MM.1S (cell line): ENCODE measurements around the gene MAPK9.

Experiments used
- EZH2 ChIP-seq: fragments of 300-600 bp; sonication (generic); optimal IDR thresholded peaks from 2 replicates; pipeline ENCODE3; 2017; ENCODE audit warnings: low read depth, mild to moderate bottlenecking, antibody characterized with exemption, low read length, mixed read lengths
- EZH2phosphoT487 ChIP-seq: fragments of 300-600 bp; sonication (generic); IDR thresholded peaks from 2 replicates; pipeline ENCODE4 v1.6.1; 2018; ENCODE audit warnings: antibody characterized with exemption, low read length
- TF ChIP-seq, protein P1 (sequence below): fragments of 300-600 bp; sonication (generic); IDR thresholded peaks from 2 replicates; pipeline ENCODE4 v1.5.1; 2016; ENCODE audit warnings: antibody characterized with exemption, low read length, mixed read lengths

DNA sequence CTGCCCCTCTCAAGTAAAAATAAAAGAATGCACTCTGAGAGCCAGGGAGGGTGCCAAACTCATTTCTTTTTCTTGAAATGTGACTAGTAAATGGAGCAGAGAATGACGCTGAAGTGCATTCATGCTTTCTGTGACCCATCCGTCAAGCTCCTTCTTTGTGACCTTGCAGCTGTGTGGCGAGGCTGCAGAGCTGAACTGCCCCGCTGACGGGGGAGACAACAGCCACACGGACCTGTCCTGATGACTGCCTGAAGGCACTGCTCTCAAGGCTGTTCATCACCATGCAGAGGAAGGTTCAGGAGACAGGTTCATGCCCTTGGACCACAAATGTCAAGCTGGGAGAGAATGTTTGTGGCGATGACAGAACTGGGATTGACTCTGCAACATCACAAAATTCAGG lies 61.9 kb downstream of the MAPK9 start:
- TF ChIP-seq, protein P1, sequence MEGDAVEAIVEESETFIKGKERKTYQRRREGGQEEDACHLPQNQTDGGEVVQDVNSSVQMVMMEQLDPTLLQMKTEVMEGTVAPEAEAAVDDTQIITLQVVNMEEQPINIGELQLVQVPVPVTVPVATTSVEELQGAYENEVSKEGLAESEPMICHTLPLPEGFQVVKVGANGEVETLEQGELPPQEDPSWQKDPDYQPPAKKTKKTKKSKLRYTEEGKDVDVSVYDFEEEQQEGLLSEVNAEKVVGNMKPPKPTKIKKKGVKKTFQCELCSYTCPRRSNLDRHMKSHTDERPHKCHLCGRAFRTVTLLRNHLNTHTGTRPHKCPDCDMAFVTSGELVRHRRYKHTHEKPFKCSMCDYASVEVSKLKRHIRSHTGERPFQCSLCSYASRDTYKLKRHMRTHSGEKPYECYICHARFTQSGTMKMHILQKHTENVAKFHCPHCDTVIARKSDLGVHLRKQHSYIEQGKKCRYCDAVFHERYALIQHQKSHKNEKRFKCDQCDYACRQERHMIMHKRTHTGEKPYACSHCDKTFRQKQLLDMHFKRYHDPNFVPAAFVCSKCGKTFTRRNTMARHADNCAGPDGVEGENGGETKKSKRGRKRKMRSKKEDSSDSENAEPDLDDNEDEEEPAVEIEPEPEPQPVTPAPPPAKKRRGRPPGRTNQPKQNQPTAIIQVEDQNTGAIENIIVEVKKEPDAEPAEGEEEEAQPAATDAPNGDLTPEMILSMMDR: no peak
- no peak for TF ChIP-seq EZH2
- no peak for TF ChIP-seq EZH2phosphoT487
